ENCODE measurements around the gene AZI2.

Gene AZI2
- total RNA-seq: 27.9 to 48.7 (median 40.7) reads per million in 9 experiments

GRCh38 chr3:28348629-28349468 is at the start of gene AZI2, which contains the start of gene ZCWPW2:
Gene AZI2 (minus strand): TSS chr3:28348824. CDS start chr3:28340617, 8,207 bp downstream.
Gene ZCWPW2 (plus strand): TSS chr3:28348721. CDS start chr3:28413069, 64,348 bp downstream.
- peak within 1 kb of the TSS; percentile 92 to 93 for H3K4me3 Mint-ChIP-seq
- DNase-seq (peak; percentile 90 to 92 (median 91)), ATAC-seq (replicated peaks) (peak; percentile 84)
- peak within 1 kb of the TSS; percentile 99 for H3K27ac Mint-ChIP-seq
- peaks cover 28% of the 10 kb centered on the region for H3K36me3 Mint-ChIP-seq (ENCODE audit: insufficient read depth)
- no peaks in the 10 kb centered on the region for H3K9me3 Mint-ChIP-seq
- H3K4me1 Mint-ChIP-seq (ENCODE audit: low read depth in 2 of 2): peaks cover 26 to 46% of the 10 kb centered on the region in 2 donors
- no peaks in the 10 kb centered on the region for H3K27me3 Mint-ChIP-seq

- no peaks in the 10 kb centered on the region for H3K36me3 Mint-ChIP-seq (ENCODE audit: insufficient read depth)
- DNase-seq (no peak), ATAC-seq (replicated peaks) (no peak)
- H3K4me3 Mint-ChIP-seq: no peak overlapping the region
- H3K9me3 Mint-ChIP-seq: peaks cover 0 to 13% of the 10 kb centered on the region in 2 donors
- H3K27ac Mint-ChIP-seq: no peak overlapping the region
- no peaks in the 10 kb centered on the region for H3K4me1 Mint-ChIP-seq (ENCODE audit: low read depth in 2 of 2)
- peaks cover 7 to 36% of the 10 kb centered on the region in 2 donors for H3K27me3 Mint-ChIP-seq
Measured at GRCh38 chr3:28388978-28389377, 40.4 kb upstream of the AZI2 start.

- no peaks in the 10 kb centered on the region for H3K36me3 Mint-ChIP-seq (ENCODE audit: insufficient read depth)
Measured at GRCh38 chr3:28386049-28386448, 37.4 kb upstream of the AZI2 start.

GRCh38 chr3:28376424-28376823 is 27.8 kb upstream of the AZI2 start:
- no peak overlapping the region for H3K4me3 Mint-ChIP-seq
- no peak overlapping the region for H3K27ac Mint-ChIP-seq
- DNase-seq (no peak), ATAC-seq (replicated peaks) (no peak)
- no peaks in the 10 kb centered on the region for H3K4me1 Mint-ChIP-seq (ENCODE audit: low read depth in 2 of 2)
- H3K9me3 Mint-ChIP-seq: no peaks in the 10 kb centered on the region
- H3K27me3 Mint-ChIP-seq: peaks cover 9 to 33% of the 10 kb centered on the region in 2 donors
- H3K36me3 Mint-ChIP-seq (ENCODE audit: insufficient read depth): no peaks in the 10 kb centered on the region

More at GRCh38 chr3:28386049-28386448, 37.4 kb upstream of the AZI2 start:
- Mint-ChIP-seq H3K9me3 (no peaks in the 10 kb centered on the region), H3K27ac (no peak overlapping the region), H3K4me3 (no peak overlapping the region), H3K4me1 (ENCODE audit: low read depth in 2 of 2) (no peaks in the 10 kb centered on the region), H3K27me3 (peaks cover 0 to 22% of the 10 kb centered on the region in 2 donors)
- ATAC-seq (replicated peaks) (no peak), DNase-seq (no peak)

- Mint-ChIP-seq H3K27me3 (no peaks in the 10 kb centered on the region), H3K4me3 (peak overlapping the region; percentile 92 to 93), H3K27ac (peak overlapping the region; percentile 99), H3K9me3 (no peaks in the 10 kb centered on the region), H3K36me3 (ENCODE audit: insufficient read depth) (peaks cover 30% of the 10 kb centered on the region), H3K4me1 (ENCODE audit: low read depth in 2 of 2) (peaks cover 26 to 46% of the 10 kb centered on the region in 2 donors)
- ATAC-seq (replicated peaks) (no peak), DNase-seq (no peak)
Measured at GRCh38 chr3:28349469-28350000, 911 bp upstream of the AZI2 start.

- H3K27me3 Mint-ChIP-seq: no peaks in the 10 kb centered on the region
- peaks cover 26 to 51% of the 10 kb centered on the region in 2 donors for H3K4me1 Mint-ChIP-seq (ENCODE audit: low read depth in 2 of 2)
- DNase-seq (no peak), ATAC-seq (replicated peaks) (peak; percentile 82)
- peak overlapping the region; percentile 99 for H3K27ac Mint-ChIP-seq
- H3K4me3 Mint-ChIP-seq: peak overlapping the region; percentile 92 to 93
- H3K36me3 Mint-ChIP-seq (ENCODE audit: insufficient read depth): peaks cover 27% of the 10 kb centered on the region
- no peaks in the 10 kb centered on the region for H3K9me3 Mint-ChIP-seq
Measured at GRCh38 chr3:28348265-28348628, 377 bp downstream of the AZI2 start.

- ATAC-seq (replicated peaks) (no peak), DNase-seq (peak in 1 of 3 experiments; percentile 8)
- peak overlapping the region; percentile 92 to 93 for H3K4me3 Mint-ChIP-seq
- peaks cover 30 to 57% of the 10 kb centered on the region in 2 donors for H3K4me1 Mint-ChIP-seq (ENCODE audit: low read depth in 2 of 2)
- peaks cover 33% of the 10 kb centered on the region for H3K36me3 Mint-ChIP-seq (ENCODE audit: insufficient read depth)
- H3K27ac Mint-ChIP-seq: peak overlapping the region; percentile 99
- no peaks in the 10 kb centered on the region for H3K9me3 Mint-ChIP-seq
- H3K27me3 Mint-ChIP-seq: no peaks in the 10 kb centered on the region
Measured at GRCh38 chr3:28347374-28348264, 1.0 kb downstream of the AZI2 start.

GRCh38 chr3:28345690-28346089 is 2.9 kb downstream of the AZI2 start:
- H3K4me3 Mint-ChIP-seq: no peak overlapping the region
- H3K9me3 Mint-ChIP-seq: no peaks in the 10 kb centered on the region
- H3K27me3 Mint-ChIP-seq: no peaks in the 10 kb centered on the region
- DNase-seq (no peak), ATAC-seq (replicated peaks) (no peak)
- peaks cover 36% of the 10 kb centered on the region for H3K36me3 Mint-ChIP-seq (ENCODE audit: insufficient read depth)
- peaks cover 35 to 67% of the 10 kb centered on the region in 2 donors for H3K4me1 Mint-ChIP-seq (ENCODE audit: low read depth in 2 of 2)
- no peak overlapping the region for H3K27ac Mint-ChIP-seq

- Mint-ChIP-seq H3K27ac (peak overlapping the region in 1 of 2 donors; percentile 77), H3K9me3 (no peaks in the 10 kb centered on the region), H3K4me1 (ENCODE audit: low read depth in 2 of 2) (peaks cover 32 to 52% of the 10 kb centered on the region in 2 donors), H3K4me3 (peak overlapping the region in 1 of 2 donors; percentile 55), H3K27me3 (no peaks in the 10 kb centered on the region), H3K36me3 (ENCODE audit: insufficient read depth) (peaks cover 29% of the 10 kb centered on the region)
- DNase-seq (no peak), ATAC-seq (replicated peaks) (no peak)
Measured at GRCh38 chr3:28343144-28343543, 5.5 kb downstream of the AZI2 start.

- Mint-ChIP-seq H3K4me3 (no peak overlapping the region), H3K36me3 (ENCODE audit: insufficient read depth) (peaks cover 14% of the 10 kb centered on the region), H3K27me3 (no peaks in the 10 kb centered on the region), H3K27ac (peak overlapping the region in 1 of 2 donors; percentile 11), H3K4me1 (ENCODE audit: low read depth in 2 of 2) (peaks cover 1 to 12% of the 10 kb centered on the region in 2 donors), H3K9me3 (no peaks in the 10 kb centered on the region)
- DNase-seq: no peak
- no peak for ATAC-seq (replicated peaks)
Measured at GRCh38 chr3:28337230-28337629, 11.4 kb downstream of the AZI2 start.

GRCh38 chr3:28335246-28335645 is 13.4 kb downstream of the AZI2 start:
- DNase-seq (no peak), ATAC-seq (replicated peaks) (no peak)
- Mint-ChIP-seq H3K9me3 (no peaks in the 10 kb centered on the region), H3K27me3 (no peaks in the 10 kb centered on the region), H3K4me3 (no peak overlapping the region), H3K4me1 (ENCODE audit: low read depth in 2 of 2) (peaks cover 0 to 6% of the 10 kb centered on the region in 2 donors), H3K27ac (peak overlapping the region in 1 of 2 donors; percentile 49), H3K36me3 (ENCODE audit: insufficient read depth) (peaks cover 14% of the 10 kb centered on the region)

- DNase-seq (no peak), ATAC-seq (replicated peaks) (peak; percentile 22)
- peaks cover 0 to 6% of the 10 kb centered on the region in 2 donors for H3K4me1 Mint-ChIP-seq (ENCODE audit: low read depth in 2 of 2)
- no peak overlapping the region for H3K4me3 Mint-ChIP-seq
- peaks cover 13% of the 10 kb centered on the region for H3K36me3 Mint-ChIP-seq (ENCODE audit: insufficient read depth)
- H3K27me3 Mint-ChIP-seq: no peaks in the 10 kb centered on the region
- peak overlapping the region in 1 of 2 donors; percentile 49 for H3K27ac Mint-ChIP-seq
- H3K9me3 Mint-ChIP-seq: no peaks in the 10 kb centered on the region
Measured at GRCh38 chr3:28334552-28334951, 14.1 kb downstream of the AZI2 start.

All from effector memory CD8-positive, alpha-beta T cell (primary cell).